GM18502 (cell line): ENCODE measurements around the gene HHIPL1.

ENCODE experiments used
- ATAC-seq: cut with Tn5 transposase; IDR thresholded peaks from one replicate; pipeline ENCODE4 v1.9.1; 2021; ENCODE audit warnings: mild to moderate bottlenecking; ENCODE audit not compliant: unreplicated experiment, poor library complexity

The HHIPL1 gene

DNA sequence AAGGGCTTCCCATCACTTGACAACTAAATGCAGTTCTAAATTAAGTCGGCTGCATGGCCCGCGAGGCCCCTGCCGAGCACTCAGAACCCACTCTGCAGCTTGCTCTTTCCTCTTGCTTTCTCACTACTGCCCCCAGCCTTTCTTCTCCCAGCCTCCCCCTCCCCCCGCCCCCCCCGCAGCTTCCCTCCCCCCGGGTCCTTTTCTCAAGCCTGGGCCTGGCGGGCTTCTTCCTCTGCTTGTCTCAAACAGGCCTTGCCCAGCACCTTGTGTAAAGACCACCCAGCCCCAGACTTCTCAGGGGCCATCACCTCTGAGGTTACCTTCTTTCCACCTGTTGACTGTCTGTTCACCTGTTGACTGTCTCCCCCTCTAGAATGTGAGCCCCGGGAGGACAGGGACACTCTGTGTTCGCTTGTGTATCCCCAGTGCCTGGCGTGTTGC lies 40.2 kb downstream of the HHIPL1 start:
- no peak for ATAC-seq

DNA sequence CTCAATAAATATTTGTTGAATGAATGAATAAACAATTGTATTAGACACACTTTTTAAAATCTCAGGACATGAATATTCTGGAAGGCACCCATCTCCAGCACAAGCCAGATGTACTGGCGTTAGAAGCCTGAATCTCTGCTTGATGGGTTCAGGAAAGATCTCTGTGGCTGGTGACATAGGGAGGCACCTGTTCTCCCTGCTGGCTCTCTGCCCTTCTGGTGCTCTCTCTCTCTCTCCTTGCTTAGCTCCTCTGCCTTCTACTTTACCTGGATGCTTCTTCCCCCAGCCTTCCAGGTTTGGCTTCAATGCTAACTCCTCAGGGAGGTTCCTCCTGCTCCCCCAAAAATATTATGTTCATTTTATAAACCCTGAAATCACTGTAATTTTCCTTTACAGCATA lies 40.7 kb downstream of the HHIPL1 start:
- no peak for ATAC-seq

DNA sequence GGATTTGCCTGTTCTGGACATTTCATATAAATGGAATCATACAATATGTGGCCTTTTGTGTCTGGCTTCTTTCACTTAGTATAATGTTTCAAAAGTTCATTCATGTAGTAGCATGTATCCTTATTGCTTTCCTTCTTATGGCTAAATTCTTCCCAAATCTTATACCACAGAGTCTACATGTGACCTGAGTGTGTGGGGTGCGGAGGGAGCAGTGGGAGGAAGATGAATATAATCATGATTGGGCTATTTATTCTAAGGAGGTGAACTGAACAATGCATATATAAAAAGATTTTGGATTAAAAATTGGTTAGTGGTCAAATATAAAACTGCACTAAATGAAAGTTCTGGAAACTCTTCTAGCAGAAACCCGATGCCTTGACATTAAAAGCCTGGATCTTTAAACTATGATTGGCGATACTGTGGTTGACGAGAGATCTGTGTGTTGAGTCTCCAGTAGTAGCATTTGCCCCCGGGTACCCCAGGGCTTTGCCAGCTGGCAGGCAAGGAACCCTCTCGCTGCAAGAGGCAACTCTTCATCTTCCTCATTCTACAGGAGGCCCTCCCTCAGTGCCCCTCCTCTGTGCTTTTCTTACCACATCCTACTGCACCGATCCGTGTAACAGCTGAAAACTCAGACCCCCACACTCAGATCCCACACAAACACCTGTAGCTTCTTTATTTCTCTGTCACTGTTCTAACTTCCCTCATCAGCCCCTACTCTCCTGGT lies 41.8 kb downstream of the HHIPL1 start:
- ATAC-seq: no peak

DNA sequence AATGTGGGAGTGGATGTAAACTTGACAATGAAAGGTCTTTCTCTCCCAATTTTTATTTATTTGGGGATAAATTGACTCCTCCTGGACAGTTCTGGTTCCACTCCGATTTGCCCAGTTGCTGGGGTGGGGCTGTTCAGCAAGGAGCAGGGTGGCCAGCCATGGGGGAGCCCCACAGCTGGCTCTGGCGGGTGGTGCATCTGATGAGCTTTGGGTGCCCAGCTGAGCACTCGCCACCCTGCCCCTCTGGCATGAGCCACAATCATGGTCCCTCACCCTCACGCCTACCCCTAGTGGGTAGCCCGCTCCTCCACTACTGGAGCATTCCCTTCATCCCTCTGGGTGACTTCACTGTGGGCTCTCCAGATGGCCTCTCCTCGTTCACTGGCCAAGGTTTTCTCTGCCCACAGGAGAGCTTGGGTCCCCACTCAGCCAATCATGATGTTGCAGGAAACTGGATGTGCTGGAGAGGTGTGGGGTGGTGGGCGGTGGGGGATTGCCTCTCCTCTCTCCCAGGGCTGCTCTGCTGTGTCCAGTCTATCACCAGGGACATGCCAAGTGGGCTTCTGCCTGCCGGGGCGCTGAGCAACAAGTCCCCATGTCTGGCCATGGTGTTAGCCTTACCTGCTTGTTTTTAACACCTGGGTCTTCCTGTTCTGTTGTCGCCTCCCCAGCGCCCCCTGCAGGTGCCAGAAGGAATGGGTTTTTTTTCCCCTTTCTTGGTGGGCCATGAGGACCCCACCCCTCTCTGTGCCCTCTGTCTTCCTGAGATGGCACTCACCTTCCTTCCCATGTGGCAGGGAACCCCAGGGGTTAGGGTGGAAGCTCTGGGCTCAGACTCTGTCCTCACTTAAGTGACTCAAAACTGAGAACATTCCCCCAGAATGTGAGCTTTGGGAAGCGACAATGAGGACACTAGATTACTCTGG lies 42.6 kb downstream of the HHIPL1 start:
- ATAC-seq: no peak

DNA sequence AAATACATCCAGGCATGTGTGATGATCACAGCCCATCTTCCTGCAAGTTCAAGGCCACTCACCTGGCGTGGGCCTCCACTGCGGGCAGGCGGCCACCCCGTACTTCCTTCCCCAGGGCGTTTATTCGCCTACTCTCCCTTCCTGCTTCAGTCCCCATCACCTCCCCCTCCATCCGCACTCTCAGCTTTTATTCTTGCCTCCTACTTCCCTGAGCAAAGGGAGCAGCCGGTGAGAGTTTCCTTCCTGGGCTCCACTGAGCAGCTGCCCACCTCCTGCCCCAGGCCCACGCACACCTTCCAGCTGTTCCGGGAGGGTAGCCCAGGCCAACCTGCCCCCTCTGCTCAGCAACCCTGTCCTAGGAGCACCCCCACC lies 43.3 kb downstream of the HHIPL1 start:
- no peak for ATAC-seq

DNA sequence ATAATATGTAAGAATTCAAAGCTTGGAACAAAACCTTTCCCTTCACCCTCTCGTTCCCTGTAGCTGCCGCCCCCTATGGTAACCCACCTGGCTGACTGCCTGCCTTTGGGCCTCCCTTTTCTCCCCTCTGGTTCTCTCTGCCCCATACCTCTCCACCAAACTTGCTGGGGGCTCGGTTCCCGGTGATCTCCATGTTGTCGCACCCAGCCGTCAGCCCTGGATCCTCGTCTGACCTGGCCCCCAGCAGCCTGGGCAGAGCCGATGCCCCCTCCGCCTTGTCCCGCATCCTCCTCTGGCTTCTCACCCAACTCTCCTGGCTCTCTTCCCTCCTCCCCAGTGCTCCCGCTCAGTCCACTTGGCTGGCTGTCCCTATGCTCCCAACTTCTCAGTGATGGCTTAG lies 43.7 kb downstream of the HHIPL1 start:
- no peak for ATAC-seq

DNA sequence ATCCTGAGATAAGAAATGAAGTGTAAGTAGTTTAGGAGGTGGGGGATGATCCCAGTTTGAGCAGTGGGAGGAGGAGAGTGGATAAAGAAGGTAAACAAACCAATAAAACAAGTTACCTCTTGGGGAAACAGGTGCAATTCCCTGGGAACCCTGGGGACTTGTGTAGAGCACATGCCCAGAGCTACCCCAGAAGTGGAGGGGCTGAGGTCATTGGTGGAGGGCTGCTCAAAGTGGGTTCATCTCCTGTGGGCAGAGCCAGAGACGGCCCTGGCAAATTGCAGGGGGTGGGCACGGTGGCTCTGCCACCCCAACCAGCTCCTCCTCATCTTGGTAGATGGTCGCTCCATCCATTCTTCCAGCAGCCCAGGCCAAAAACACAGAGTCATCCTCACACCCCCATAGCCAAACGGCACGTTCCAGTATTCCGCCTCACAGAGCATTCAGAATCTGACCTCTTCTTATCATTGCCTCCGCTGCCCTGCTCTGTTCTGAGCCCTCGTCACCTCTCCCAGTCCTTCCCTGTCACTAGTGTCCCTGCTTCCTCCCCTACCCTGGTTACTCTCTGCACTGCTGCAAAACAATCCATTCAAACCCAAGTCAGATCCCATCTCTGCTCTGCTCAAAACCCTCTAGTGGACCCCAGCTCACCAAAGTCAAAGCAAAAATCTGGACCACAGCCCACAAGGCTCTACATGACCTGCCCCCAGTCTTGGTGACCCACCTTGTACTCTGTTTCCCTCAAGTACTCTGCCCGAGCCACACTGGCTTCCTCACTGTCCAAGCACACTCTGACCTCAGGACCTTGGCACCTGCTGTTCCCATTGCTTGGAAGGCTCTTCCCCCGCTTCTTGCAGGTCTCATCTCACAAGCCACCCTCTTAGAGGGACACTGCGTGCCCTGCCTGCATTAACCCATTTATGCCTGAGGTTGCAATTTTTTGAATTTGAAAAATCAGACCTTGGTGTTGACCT lies 44.6 kb downstream of the HHIPL1 start:
- ATAC-seq: no peak

DNA sequence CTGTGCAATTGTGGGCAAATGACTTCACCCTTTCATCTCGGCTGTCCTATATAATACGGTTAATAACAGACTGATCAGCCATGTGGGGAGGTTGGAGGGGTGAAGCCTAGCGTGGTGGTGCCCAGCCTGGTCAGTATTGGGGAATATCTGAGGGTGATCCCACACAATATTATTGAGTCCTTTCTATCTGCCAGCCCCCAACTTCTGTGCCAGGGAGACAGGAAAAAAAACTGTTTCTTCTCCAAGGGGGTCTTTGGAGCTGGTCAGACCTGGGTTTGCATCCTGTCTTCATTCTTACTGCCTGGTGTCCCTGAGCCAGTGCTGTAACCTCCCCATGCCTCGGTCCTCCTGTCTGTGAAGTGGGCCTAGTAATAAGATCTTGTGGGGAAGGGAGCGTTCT lies 45.7 kb downstream of the HHIPL1 start:
- no peak for ATAC-seq

DNA sequence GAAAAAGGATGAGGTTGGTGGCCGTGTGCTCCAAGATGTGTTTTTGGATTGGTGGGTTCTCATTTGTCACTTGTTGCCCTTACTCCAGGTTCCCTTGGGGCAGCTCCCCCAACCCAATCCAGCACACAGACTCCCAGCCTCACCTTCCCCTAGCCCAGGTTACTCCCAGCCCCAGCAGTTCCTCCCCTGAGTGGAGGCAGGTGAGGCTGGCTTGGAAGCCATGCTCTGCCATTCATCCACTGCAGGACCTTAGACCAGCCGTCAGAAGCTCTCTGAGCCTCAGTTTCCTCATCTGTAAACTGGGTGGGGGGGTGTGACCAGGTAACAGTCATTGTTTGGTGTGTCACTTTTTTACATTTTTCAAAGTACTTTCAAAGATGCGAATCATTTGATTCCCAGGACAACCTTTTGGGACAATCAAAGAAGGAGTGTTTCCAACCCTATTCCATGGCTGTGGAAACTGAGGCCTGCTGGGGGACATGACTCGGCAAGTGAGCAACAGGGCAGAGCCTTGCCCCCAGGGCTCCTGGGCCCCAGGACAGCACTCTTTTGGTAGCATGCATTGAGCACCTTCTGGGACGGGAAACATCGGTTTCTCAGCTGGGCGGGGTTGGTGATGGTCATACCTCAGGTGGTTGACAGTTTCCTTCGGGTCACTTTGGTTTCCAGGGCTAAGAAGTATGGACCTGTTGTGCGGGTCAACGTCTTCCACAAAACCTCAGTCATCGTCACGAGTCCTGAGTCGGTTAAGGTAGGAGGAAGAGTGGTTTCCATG lies 46.4 kb downstream of the HHIPL1 start:
- no peak for ATAC-seq

DNA sequence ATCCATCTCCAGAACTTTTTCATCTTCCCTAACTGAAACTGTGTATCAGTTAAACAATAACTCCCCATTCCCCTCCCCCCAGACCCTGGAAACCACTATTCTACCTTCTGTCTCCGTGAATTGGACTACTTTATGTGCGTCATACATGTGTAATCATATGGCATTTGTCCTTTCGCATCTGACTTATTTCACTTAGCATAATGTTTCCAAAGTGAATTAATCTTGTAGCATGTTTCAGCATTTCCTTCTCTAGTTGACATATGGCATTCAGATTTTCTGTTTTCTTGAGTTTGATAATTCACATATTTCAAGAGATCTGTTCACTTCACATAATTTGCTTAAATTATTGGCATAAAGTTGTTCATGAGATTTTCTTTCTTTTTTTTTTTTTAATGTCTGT lies 49.0 kb downstream of the HHIPL1 start:
- no peak for ATAC-seq

DNA sequence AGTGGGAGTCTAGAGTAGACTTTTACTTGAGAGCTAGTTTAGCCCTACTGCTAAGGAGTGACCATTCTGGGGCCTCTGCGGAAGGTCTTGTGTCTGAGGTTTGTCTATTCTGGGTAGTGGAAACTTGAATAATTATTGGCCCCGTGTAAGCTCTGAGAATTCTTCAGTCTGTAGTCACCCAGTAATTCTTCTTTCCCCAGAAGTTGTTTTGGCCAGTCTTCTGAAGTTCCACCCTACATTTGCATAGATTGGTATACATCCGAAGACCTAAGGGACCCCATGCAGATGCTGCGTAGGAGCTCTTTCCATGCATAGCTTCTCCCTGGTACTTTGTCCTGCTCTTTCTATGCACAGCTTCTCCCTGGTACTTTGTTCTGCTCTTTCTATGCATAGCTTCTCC lies 52.0 kb downstream of the HHIPL1 start:
- ATAC-seq: no peak

DNA sequence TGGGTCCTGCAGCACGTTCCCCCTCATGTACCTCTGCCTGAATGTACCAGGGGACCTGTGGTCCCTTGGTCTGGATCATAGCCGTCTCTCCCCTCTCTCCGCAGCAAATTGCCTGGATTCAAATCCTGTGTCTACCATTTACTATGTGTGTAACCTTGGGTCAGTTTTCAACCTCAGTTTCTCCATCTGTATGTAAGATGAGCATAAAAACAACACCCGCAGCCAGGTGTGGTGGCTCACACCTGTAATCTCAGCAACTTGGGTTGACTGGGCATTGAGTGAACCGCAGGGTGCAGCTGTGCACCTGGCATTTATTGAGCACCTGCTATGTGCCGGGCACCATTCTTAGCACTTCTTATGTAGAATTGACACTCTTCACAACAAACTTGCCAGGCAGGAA lies 53.3 kb downstream of the HHIPL1 start:
- no peak for ATAC-seq

DNA sequence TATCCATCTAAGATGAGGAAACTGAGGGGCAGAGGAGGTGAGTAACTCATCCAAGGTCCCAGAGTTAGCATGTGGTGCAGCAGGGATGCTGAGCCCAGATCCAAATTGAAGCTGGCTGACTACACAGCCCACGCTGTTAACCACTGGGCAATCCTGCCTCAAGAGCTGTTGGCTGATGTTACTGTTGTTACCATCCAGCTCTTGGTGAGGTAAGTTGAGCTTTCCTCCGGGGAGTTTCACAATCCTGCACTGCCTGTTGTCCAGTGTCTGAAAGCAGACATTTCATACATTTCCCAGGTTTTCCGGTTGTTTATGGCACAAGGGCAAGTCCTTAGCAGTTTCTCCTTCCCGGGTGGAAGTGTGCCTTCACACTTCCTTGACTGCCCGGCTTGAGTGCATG lies 53.7 kb downstream of the HHIPL1 start:
- ATAC-seq: no peak

DNA sequence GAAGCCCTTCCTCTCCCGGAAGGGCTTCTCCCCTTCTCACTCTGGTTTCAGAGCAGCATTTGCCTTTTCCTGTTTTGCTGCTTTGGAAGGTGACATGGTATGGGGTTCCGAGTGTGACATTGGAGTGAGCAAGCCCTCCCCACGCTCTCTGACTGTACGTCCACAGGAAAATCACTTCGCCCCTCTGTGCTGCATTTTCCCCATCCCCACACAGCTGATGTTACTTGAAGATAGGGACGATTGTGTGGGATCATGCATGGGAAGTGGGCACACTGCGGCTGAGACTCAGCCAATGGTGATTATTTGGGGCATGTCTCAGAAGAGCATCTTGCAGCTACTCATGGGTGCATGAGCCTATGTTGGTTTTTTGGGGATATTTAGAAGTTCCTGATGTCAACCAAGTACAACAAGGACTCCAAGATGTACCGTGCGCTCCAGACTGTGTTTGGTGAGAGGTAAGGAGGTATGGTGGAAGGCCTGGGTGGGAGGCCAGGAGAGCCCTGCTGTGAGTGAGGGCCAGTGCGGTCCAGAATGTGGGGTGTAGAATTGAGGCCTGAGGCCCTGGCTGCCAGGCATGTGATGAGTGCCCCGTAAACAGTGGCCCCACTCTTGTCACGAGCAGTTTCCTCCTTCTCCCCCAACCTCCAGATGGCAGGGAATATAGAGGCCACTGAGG lies 54.3 kb downstream of the HHIPL1 start:
- ATAC-seq: no peak

DNA sequence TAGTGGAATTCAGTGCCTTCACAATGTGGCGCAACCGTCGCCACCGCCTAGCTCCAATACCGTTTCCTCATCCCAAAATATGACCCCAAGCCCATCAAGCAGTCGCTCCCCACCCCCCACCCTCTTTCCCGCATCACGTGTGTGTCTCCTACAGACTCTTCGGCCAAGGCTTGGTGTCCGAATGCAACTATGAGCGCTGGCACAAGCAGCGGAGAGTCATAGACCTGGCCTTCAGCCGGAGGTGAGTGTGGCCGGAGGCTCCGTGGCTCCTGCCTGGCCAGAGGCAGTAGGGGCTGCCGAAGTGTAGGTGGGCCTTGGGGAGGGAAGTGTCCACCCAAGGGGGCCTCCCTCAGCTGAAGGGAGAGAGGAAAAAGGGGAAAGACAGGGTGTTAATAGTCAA lies 54.9 kb downstream of the HHIPL1 start:
- ATAC-seq: no peak

DNA sequence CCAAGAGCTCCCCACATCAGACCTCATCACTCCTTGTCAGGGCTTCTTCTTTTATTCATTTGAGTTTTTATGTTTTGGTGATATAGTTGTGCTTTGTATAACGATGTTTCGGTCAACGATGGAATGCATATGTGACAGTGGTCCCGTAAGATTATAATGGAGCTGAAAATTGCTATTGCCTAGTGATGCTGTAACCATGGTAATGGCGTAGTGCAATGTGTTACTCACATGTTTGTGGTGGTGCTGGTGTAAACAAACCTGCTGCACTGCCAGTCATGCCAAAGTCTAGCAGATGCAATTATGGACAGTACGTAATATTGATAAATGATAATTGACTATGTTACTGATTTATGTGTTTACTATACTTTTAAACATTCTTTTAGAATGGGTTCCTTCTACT lies 55.5 kb downstream of the HHIPL1 start:
- no peak for ATAC-seq

DNA sequence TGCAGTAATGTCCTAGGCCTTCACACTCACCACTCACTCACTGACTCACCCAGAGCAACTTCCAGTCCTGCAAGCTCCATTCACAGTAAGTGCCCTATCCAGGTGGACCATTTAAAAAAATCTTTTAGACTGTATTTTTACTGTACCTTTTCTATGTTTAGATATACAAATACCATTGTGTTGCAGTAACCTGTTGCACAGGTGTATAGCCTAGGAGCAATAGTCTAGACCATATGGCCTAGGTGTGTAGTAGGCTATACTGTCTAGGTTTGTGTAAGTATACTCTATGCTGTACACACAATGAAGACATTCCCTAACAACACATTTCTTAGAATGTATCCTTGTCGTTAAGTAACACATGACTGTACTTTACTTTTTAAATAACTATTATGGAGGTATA lies 56.3 kb downstream of the HHIPL1 start:
- no peak for ATAC-seq

DNA sequence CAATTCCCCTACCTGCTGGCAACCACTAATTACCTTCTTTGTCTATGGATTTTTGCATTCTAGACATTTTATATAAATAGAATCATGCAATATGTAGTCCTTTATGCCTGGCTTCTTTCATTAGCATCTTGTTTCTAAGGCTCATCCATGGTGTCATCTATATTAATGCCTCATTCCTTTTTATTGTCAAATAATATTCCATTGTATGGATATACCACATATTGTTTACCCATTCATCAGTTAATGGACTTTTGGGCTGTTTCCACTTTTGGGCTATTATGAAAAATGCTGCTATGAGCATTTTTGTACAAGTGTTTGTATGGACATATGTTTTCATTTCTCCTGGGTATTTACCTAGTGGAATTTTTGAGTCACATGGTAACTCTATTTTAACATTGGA lies 57.2 kb downstream of the HHIPL1 start:
- no peak for ATAC-seq

DNA sequence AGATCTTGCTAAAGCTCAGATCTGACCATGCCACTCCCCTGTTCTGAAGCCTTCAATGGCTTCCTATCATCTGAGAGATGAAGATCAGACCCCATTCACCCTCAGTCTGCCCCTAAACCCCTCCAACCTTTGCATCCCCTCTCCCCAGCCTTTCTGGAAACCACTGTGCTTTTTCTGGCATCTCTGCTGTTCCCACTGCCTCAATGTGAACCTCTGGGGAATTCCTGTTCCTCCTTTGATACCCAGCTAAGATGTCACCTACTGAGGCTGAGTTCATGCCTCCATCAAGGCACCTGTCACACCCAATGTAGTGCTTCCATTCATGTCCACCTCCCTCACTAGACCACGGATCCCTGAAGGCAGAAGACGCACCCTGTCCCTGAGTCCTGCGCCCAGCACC lies 58.5 kb downstream of the HHIPL1 start:
- ATAC-seq: no peak
